Activated CD8-positive, alpha-beta memory T cell treated with anti-CD3 and anti-CD28 coated beads for 4 hours (primary cell): ENCODE data around the gene GPR119.
"Not testable (repeated sequence)": the region's sequence is repeated elsewhere in the genome, so short reads cannot be mapped to it uniquely, and the experiment has no call there.

Experiments
- DNase-seq, 2 donors: peaks; one replicate each; pipeline ENCODE4 v3.0.0-alpha.2; 2020; ENCODE audit warnings: low read depth in 2 of 2

Gene GPR119

GRCh38 chrX:130385520-130385919 lies at the start of gene GPR119:
TSS of gene GPR119 (minus strand) at chrX:130385674. CDS start at chrX:130385447, 227 bp downstream.
- DNase-seq, result no peak

DNA sequence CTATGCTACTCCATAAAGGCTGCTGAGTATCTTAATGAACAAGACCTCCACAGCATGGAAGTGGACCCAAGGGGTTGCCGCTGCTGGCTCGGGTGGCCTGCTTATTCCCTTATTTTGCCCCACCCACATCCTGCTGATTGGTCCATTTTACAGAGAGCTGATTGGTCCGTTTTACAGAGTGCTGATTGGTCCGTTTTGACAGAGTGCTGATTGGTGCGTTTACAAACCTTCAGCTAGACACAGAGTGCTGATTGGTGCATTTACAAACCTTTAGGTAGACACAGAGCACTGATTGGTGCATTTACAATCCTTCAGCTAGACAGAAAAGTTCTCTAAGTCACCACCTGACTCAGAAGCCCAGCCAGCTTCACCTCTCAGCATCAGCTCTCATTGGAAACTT lies 43.8 kb upstream of the GPR119 start:
- not testable (repeated sequence) for DNase-seq

DNA sequence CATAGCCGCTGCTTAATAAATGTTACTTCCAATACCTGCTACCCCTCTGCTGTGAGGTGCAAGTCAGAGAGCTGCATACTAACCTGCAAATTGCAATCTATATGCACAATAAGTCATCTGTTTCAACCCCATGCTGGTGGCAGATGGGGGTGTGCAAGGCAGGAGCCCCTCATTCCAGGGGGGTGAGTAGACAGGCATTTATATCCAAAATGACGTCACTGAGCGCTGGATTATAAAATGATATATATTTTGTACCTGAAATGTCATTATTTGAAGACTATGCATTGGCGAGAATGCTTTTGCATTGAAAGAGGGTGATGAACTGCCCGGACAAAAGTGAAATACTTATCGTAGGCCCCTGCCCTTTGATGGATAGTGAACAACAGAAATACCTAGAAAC lies 41.1 kb upstream of the GPR119 start:
- DNase-seq, result no peak

DNA sequence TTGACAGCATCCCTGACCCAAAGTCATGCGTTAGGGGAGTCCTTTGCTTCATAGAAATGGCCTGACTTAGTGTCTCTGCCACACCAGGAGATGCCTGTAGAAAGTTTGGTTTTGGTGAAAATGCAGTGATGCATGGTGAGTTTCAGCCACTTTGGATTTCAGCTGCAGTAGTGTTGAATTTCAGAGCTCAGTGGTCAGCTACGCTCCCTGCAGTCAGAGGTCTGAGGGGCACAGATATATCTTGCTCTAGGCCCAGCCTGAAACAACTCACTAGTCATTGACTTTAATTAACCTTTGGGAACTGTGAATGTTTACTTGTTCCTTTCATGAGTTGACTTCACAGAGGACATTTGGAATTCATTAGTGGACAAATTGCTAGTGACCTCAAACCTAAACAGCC lies 33.8 kb upstream of the GPR119 start:
- DNase-seq, result no peak

GRCh38 chrX:130418740-130419139 lies 33.3 kb upstream of the GPR119 start:
- no peak for DNase-seq

DNA sequence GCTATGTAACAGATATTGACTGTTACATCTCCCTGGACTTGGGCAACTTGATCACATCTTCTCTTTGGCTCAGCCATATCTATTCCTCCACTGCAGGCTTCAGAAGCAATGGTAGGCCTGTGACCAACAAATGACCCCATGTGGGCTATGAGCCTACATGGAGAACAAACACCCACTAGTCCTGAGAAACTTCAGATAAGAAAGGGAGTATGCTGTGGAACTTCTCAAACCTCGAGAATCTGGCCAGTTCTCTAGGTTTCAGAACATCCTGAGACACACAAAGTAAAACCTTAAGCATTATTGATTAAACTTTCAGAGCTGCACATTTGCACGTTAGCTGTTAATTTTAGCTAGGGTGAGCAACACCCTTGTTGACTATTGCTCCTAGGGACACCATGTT lies 32.6 kb upstream of the GPR119 start:
- DNase-seq, result no peak

- DNase-seq, result no peak
These were observed 31.3 kb upstream of the GPR119 start for GRCh38 chrX:130416785-130417184.

GRCh38 chrX:130415201-130415600 lies 29.7 kb upstream of the GPR119 start:
- DNase-seq, result no peak

GRCh38 chrX:130414800-130415199 lies 29.3 kb upstream of the GPR119 start:
- no peak for DNase-seq

GRCh38 chrX:130413415-130413814 lies 27.9 kb upstream of the GPR119 start:
- DNase-seq, result no peak

DNA sequence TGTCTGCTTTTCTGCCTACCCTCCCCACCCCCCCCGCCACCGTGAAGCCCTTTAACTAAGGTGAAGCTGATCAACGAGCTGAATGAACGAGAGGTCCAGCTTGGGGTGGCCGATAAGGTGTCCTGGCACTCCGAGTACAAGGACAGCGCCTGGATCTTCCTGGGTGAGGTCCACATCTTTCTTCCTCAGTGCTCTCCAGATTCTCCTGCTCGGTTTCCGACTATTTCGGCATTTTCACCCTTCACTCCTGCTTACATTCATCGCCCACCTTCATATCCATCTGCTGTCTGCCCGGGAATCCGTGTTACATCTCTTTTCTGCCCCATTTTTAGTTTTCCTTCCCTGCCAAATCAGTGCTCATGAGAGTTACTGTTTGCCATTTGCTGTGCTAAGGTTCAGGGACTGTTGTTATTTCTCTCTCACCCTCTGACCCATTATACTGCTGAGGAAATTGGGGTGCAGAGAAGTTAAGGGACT lies 16.8 kb upstream of the GPR119 start:
- DNase-seq, result no peak

DNA sequence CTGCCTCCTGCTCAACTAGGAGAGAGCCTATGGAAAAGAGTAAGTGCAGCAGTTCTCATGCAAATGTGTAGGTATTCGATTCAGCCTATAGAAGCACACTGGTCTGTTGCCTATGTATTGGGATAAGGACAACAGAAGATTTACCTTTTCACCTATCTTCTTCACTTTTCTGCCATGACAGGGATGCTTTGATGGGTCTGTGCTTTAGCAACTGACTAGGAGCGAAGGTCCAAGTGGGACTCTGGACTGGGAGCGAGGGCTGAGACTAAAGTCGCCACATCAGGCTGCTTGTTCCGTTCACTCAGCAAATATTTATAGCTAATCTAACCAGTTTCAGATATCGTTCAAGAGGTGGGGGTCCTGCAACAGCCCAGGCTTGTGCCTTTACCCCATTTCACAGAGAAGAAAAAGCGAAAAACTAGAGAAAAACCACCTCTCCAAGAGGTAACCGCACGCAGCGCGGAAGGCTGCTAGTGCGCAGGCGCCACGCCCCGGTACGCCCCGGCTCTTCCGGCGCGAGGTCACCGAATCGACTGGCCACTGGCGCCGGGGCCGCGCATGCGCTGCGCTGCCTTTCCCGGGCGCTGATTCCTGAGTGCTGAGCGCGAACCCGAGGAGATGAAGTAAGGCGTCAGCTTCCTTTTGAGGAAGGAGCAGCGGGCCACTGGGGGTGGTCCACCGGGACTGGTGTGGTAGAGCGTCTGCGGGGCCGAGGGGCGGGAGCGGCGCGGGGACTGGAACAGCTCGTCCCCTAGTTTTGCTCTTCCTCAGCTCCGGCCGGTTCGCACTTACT lies 16.1 kb upstream of the GPR119 start, which contains the start of gene RBMX2:
RBMX2 (plus strand) TSS at position 573 of the 793 bp plus-strand sequence; CDS start at position 619, 46 bp downstream.
- DNase-seq, result peak; percentile 27 to 44

DNA sequence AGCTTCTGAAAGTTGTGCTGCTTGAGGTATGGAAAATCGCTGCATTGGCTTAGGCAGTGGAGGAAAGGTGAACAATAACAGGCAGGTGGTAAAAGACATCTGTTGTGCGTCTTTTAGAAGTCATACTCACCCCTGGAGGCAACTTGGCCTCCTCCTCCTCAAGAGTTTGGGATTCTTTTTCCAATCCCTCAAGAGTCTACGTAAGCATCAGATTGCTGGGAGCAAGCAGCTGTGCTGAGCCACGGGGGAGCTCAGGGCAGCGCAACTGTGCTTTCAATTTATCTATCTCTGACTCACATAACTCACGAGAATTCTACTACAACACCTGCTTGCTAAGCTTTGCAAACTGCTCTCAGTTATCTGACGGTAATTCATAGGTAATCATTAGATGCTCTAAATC lies 9.9 kb upstream of the GPR119 start:
- no peak for DNase-seq

DNA sequence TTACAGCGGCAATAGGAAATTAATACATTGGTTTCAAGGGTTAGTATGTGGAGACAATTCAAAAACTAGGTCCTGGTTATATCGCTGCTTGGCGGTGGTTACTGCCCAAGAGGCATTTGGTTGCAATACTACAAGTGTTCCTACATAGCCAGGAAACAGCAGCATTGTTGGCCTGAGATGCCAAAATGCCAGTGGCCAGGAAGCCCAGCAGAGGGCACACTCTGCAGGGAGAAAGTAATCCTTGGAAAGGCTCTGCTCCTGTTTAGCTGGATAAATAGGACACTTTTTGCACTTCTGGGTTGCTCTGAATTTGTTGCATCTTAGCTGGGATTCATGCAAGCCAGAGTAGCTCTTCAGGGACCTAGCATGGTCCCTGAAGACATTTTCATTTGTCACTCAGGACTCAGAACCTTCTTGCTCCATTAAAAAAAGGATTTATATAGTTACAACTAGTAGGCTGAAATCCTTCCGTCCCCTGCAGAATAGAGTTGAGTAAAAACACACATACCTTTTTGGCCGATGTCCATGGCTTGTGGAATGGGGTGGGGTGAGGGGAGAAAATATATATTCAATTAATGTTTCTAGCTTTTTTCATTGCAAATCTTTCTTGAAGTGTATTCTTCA lies 8.1 kb upstream of the GPR119 start:
- no peak for DNase-seq

- no peak for DNase-seq
These were observed 934 bp upstream of the GPR119 start for GRCh38 chrX:130386408-130386808.

- no peak for DNase-seq
These were observed 7.3 kb downstream of the GPR119 start for GRCh38 chrX:130378024-130378669.

GRCh38 chrX:130376077-130376476 lies 9.4 kb downstream of the GPR119 start:
- DNase-seq, result no peak

- not testable (repeated sequence) for DNase-seq
These were observed 33.4 kb downstream of the GPR119 start for GRCh38 chrX:130352050-130352449.

GRCh38 chrX:130351567-130351966 lies 33.9 kb downstream of the GPR119 start:
- DNase-seq, result no peak

DNA sequence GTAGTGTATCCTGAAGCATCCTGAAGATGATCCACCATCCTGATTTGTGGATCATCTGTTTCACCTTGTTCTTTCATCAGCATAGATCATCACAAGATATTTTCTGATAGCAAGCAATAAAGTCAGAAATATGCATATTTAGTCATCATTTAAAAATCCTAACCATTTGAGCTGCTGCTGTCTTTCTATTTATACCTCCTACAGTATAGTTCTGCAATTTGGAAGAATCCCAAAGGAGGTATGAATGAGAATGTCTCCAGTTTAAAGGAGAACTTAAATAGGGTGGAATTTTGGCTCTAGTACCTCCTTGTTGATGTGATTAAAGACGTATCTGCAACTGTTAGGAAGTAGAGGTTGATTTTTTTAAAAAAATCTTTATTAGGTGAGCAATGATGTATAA lies 38.2 kb downstream of the GPR119 start:
- no peak for DNase-seq

- no peak for DNase-seq
These were observed 42.1 kb downstream of the GPR119 start for GRCh38 chrX:130343411-130343810.

DNA sequence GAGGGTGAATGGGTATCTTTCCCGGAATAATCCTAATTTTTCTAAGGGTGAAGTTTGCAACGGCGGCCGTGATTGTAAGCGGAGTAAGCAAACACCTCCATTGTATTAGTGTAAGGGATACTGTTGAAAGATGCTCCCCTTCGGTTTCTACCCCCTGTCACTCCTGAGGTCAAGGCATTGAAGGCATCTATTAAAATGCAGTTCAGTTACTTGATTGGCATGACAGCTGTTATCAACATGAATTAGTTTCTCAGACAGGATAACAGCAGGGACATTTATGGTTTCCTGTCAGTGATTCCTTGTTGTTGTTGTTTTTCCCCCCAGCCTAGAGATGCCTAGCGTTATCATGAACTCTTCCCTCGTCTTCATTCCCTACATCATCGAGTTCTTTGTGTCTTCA lies 45.2 kb downstream of the GPR119 start:
- no peak for DNase-seq
